GM21529 (cell line): ENCODE data around the gene RAC2.
"Not testable (repeated sequence)": the region's sequence is repeated elsewhere in the genome, so short reads cannot be mapped to it uniquely, and the experiment has no call there.

Source experiments
- ATAC-seq: cut with Tn5 transposase; IDR thresholded peaks from one replicate; pipeline ENCODE4 v1.9.1; 2021; ENCODE audit not compliant: unreplicated experiment

The RAC2 gene

GRCh38 chr22:37256075-37256726 is 12.1 kb upstream of the RAC2 start:
- ATAC-seq: no peak

GRCh38 chr22:37255558-37256006 is 11.5 kb upstream of the RAC2 start:
- ATAC-seq: no peak

GRCh38 chr22:37254867-37255233 is 10.8 kb upstream of the RAC2 start:
- ATAC-seq: no peak

GRCh38 chr22:37254209-37254866 is 10.3 kb upstream of the RAC2 start:
- no peak for ATAC-seq

DNA sequence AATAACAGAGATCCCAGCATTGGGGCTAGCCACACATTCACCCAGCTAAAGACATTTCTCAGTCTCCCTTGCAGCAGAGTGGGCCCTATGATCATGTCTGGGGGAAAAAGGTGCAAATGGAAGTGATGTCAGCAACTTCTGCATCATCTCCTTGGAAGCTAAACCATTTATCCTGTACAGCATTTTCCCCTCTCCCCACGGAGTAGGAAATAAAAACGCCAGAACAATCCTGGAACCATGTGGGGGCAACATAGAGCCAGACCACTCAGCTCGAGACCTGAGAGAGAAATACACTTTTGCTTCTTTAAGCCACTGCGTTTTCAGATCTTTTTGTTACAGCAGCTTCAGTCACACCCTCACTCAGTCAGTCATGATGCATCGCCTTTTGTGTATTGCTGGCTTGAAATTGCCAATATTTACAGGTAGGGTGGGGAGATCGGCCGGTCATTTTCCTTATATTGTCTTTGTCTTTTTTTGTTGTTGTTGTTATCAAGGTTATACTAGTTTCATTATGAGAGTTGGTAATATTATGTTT is 9.1 kb upstream of the RAC2 start:
- ATAC-seq: no peak

- not testable (repeated sequence) for ATAC-seq
These were observed 7.8 kb upstream of the RAC2 start for GRCh38 chr22:37251836-37252235.

DNA sequence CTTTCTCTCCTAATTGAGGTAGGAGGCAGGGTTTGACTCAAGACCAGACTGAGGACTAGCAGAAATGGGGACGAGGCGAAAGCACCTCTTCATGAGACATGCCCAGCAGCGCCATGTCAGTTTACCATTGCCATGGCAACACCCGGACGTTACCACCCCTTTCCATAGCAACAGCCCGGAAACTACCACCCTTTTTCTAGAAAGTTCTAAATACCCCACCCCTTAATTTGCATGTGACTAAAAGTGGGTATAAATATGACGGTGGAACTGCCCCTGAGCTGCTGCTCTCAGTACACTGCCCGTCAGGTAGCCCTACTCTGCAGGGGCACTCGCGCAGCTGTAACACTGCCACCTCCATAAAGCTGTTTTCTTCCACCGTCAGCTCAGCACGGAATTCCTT is 5.9 kb upstream of the RAC2 start:
- no peak for ATAC-seq

DNA sequence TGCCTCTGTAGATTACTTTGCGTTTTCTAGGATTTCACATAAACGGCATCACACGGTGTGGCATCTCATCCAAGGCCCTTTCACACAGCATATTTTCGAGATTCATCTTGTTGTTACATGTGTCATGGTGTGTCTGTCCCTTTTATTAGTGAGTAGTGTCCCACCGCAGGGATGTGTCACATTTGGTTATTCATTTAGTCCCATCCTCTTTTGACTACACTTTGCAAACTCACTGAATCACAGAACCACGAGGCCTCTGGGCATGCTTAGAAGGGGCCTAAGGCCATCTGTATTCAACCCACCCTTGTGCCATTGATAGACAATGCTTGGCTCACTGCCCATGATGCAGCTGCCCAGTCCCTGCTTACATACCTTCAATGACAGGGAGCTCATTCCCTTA is 4.2 kb upstream of the RAC2 start:
- ATAC-seq: no peak

GRCh38 chr22:37245740-37246139 is 1.7 kb upstream of the RAC2 start:
- ATAC-seq: no peak

- ATAC-seq: peak; percentile 37
These were observed 1.1 kb upstream of the RAC2 start for GRCh38 chr22:37244922-37245722.

DNA sequence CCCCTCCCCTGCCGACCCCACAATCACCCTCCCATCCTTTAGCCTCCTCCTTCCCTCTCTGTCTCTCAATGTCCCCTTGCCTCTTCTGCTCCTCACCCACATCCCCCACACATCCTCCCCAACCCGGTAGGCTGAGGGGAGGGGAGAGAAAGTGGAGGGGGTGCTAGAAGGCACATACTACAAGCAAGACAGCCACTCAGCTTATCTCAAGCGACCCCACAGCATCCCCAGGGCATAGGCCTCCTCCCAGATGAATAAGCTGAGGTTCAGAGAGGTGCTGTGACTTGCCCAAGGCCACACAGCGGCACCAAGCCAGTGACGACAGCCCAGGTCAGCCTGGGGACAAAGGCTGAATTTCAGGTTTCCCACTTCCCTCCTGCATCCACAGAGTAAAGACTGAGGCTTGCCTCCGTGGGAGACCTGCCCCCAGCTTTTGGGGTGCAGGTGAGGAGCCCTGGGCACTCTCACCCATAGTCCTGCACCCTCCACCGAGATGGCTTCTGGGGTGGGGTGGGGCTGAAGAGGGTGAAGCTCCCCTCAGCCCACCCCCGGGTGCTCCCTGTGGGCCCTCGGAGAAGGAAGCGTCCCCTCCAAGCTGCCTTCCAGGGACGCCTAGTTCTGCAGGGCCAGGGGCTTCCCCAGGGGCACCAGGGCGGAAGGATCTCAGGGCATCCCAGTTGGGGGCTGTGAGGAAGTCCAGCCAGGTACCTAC is 511 bp downstream of the RAC2 start:
- peak; percentile 6 for ATAC-seq

DNA sequence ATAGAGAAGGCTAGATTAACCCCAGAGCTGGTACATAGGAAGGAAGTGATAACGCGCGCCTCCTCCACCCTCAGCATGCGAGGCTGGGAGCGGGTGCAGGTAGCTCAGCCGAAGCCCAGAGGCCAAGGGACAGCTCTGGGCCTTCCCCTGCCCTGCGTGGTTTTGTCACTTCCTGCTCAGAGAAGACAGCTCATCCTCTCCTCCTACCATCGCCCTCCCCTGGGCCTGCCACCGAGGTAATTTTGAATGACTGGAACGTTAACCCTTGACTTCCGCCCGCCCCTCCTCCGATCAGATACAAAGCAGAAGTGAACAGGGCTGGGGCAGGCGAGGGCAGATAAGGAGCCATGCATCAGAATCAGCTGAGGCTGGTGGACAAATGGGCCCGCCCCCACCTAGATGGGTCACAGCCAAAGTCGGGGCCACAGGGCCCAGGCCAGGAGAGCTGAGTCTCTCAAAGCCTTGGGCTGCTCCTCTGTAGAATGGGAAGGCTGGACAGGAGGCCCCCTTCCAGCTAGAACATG is 1.6 kb downstream of the RAC2 start:
- ATAC-seq: peak; percentile 65

DNA sequence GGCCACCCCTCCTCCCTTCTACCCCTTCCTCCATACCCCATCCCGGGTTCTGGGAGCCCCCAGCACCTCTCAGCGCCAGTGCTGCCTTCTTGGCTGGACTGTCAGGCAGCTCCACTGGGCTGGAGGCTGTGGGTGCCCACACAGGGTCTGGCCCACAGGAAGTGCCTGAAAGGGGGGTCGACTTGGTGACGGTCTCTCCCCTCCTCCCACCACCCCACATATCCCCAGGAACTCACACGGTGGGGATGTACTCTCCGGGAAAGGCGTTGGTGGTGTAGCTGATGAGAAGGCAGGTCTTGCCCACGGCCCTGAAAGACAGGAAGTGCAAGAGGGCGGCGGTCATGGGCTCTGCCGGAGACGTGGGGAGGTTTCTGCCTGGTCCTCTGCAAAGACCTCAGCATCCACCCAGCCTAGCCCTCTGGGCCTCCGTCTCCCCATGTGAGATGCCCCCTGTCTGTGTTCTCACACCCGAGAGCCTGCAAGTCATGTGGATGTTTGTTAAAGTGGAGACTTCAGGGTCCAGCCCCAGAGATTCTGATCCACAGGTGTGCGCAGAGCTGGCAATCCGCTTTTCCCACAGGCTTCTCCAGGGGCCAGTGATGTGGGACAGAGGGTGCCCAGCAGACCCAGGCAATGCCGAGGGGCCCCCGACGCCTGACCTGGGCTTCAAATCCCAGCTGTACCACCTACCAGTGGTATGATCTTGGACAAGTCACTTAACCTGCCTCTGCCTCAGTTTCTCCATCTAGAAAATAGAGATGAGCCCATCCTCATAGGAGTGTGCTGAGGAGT is 2.5 kb downstream of the RAC2 start:
- no peak for ATAC-seq

GRCh38 chr22:37240941-37241320 is 3.1 kb downstream of the RAC2 start:
- ATAC-seq: no peak

DNA sequence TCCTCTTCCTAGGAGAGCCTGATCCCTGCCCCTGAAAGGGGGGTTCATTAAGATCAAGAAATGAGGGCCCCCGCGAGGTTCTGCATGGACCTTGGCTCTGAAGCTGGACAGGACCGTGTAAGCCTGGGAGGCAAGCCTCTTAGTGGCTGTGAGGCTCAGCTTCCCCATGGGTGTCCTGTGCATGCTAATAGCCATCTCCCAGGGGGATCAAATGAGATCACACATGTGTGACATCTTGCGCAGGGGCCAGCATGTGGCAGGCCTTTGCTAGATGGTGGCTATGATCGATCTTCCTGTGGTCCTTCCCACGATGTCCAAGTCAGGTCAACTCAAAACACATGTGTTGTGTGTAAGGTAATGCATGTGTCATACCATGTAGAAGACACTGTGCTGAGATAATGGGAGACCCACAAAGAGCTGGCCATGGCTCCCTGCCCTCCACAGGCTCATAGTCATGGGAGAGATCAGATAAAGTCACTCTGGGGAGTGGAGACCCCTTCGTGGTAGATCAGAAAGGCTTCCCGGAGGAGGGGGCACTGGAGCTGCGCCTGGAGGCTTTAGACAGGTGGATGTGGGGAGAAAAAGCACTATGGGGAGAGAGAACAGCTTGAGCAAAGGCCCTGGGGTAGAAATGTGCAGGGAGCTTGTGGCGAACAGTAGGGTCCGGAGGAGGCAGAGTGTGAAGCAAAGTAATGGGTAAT is 3.7 kb downstream of the RAC2 start:
- ATAC-seq: no peak

DNA sequence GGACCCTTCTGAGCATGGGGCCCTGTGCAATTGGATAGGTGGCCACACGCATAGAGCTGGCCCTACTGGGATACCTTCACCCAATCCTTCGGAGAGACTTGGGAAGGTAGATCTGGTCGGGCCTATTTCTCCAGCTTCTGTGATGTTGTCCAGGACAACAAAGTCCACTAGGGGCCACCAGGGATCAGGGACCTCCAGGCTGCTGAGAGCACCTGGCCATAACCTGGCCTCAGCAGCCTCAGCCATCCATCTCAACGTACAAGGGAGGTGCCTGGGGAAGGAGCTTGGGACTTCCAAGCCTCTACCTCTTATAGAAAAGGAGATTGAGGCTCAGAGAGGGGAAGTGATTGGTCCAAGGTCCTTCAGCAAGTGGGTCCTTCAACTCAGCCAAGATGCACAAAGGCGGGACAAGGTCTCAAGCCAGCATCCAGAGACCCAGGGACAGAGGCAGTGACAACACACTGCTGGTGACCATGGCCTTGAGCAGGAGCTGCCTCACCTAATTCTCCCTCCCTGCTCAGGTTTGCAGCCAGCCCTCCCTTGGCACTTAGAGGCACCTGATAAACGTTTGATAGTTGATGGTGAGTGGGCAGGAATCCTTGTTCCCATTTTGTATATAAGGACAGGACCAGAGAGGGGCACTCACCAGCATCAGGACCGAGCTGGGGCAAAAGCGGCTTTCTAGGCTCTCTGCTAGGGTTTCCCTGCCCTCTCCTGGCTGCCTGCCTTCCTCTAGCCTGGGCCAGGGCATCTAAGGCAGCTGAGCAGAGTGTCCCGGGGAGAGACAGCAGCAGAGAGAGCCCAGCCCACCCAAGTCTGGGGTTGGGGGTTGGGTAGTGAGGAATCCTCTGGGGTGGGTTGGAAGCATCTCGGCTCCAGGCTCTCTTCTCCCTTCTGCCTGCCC is 4.5 kb downstream of the RAC2 start:
- ATAC-seq: no peak

DNA sequence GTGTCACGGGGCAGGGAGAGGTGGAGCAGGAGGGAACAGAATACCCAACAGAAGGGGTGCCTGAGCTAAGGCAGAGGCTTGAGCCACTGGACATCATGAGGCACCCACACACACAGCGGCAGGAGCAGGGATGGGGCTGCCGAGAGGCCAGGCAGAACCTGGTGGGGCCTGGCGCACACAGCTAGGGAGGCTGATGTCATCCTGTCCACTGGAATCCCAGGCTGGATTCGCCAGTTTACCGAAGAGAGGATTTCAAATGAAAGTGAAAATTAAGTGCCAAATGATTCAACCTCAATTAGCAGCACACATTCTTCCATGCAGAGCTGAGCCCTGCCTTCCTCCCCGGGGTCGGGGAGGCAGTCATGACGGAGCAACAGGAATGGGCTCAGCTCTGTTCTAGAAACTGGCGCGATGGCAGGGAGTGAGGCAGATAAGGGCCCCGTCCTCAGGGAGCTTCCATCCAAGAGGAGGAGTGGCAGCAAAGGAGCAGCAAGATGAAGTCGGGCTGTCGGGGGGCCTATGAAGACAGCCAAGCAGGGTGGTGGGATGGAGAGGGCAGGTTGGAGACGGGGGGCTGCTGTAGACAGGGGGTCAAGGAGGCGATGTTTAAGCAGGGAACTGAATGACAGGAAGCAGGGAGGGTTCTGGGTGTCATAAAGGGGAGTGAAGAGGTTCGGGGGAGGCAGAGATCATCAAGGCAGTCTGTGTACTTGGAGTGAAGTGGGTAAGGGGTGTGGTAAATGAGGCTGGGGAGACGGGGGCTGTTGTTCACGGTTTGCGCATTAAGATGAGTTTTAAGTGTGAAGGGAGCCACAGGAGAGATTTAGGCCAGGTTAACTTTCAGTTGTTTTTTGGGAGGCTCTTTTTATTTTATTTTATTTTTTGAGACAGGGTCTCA is 6.4 kb downstream of the RAC2 start:
- ATAC-seq: no peak
